Testis (tissue), 2 donors: ENCODE data around the gene ANAPC13.

Experiments used
- POLR2A ChIP-seq: fragments of 450-650 bp; IDR thresholded peaks from one replicate; pipeline ENCODE4 v1.6.1; 2017; ENCODE audit warnings: antibody characterized with exemption, mild to moderate bottlenecking, moderate library complexity
- TF ChIP-seq, protein P1 (sequence below), 3 experiments: fragments of 450-650 bp in 2 of 3; fragments of 200-600 bp in 1 of 3; sonication (generic) in 1 of 3; IDR thresholded peaks; one replicate each; pipeline ENCODE4 v1.5.1; 2016 to 2019; ENCODE audit warnings: antibody characterized with exemption in 3 of 3, mild to moderate bottlenecking in 2 of 3, moderate library complexity in 1 of 3

GRCh38 chr3:134463676-134464063, 22.1 kb downstream of the ANAPC13 start:
- TF ChIP-seq, protein P1, sequence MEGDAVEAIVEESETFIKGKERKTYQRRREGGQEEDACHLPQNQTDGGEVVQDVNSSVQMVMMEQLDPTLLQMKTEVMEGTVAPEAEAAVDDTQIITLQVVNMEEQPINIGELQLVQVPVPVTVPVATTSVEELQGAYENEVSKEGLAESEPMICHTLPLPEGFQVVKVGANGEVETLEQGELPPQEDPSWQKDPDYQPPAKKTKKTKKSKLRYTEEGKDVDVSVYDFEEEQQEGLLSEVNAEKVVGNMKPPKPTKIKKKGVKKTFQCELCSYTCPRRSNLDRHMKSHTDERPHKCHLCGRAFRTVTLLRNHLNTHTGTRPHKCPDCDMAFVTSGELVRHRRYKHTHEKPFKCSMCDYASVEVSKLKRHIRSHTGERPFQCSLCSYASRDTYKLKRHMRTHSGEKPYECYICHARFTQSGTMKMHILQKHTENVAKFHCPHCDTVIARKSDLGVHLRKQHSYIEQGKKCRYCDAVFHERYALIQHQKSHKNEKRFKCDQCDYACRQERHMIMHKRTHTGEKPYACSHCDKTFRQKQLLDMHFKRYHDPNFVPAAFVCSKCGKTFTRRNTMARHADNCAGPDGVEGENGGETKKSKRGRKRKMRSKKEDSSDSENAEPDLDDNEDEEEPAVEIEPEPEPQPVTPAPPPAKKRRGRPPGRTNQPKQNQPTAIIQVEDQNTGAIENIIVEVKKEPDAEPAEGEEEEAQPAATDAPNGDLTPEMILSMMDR (IDR thresholded peaks at IDR 0.05) = no peak
- TF ChIP-seq POLR2A = no peak
